Occipital lobe (tissue), 2 donors: Measurements from ENCODE around the gene DNAJC11. TPM values are rescaled to one million over a fixed set of nuclear protein-coding genes. Genes with fewer than 3 reads are reported as not detected.
A peak's percentile ranks its signal among the peaks of the same experiment; 100 is the strongest.

ENCODE experiments used
- DNase-seq: peaks from one replicate; lab custom pipeline; 2025; lab: John Stamatoyannopoulos, UW
- total RNA-seq: library from RNA; depleted of rRNA; stranded (reverse); fragments of >200 nt; gene quantifications from one replicate; pipeline ENCODE4 v1.2.3, GENCODE V29; 2014

The DNAJC11 gene
- total RNA-seq, 1 donor from 2014 or later = 32.8 TPM

GRCh38 chr1:6624710-6625583, 76.7 kb downstream of the DNAJC11 start, which contains the start of gene THAP3:
THAP3 (plus strand) TSS chr1:6624868; CDS start chr1:6625219, 351 bp downstream.
- DNase-seq = peak; percentile 83

GRCh38 chr1:6623269-6623965, 78.2 kb downstream of the DNAJC11 start:
- DNase-seq = no peak

- DNase-seq = no peak
Measured at GRCh38 chr1:6622396-6623152, 79.0 kb downstream of the DNAJC11 start.

- DNase-seq = no peak
Measured at GRCh38 chr1:6621429-6622391, 79.9 kb downstream of the DNAJC11 start.

- no peak for DNase-seq
Measured at GRCh38 chr1:6619045-6619444, 82.6 kb downstream of the DNAJC11 start.

- no peak for DNase-seq
Measured at GRCh38 chr1:6614929-6615785, 86.5 kb downstream of the DNAJC11 start.

- no peak for DNase-seq
Measured at GRCh38 chr1:6614019-6614928, 87.3 kb downstream of the DNAJC11 start.

- peak; percentile 99 for DNase-seq
Measured at GRCh38 chr1:6613361-6614018, 88.1 kb downstream of the DNAJC11 start, which contains the start of gene PHF13. PHF13 (plus strand) TSS chr1:6613731; CDS start chr1:6614067, 336 bp downstream.

GRCh38 chr1:6612641-6613360, 88.8 kb downstream of the DNAJC11 start:
- DNase-seq = no peak

- DNase-seq = peak; percentile 30
Measured at GRCh38 chr1:6603915-6604558, 97.6 kb downstream of the DNAJC11 start.

- DNase-seq = peak; percentile 65
Measured at GRCh38 chr1:6603238-6603914, 98.2 kb downstream of the DNAJC11 start.

- DNase-seq = peak; percentile 90
Measured at GRCh38 chr1:6602669-6603237, 98.9 kb downstream of the DNAJC11 start, which contains the start of gene KLHL21. KLHL21 (minus strand) TSS chr1:6602869; CDS start chr1:6602817, 52 bp downstream.

- peak; percentile 58 for DNase-seq
Measured at GRCh38 chr1:6601923-6602668, 99.5 kb downstream of the DNAJC11 start.

- DNase-seq = peak; percentile 72
Measured at GRCh38 chr1:6601049-6601922, 100.3 kb downstream of the DNAJC11 start.
